ENCODE results near the gene KRTAP5-11.
"Not testable (repeated sequence)": the region's sequence is repeated elsewhere in the genome, so short reads cannot be mapped to it uniquely, and the experiment has no call there.

The KRTAP5-11 gene

DNA sequence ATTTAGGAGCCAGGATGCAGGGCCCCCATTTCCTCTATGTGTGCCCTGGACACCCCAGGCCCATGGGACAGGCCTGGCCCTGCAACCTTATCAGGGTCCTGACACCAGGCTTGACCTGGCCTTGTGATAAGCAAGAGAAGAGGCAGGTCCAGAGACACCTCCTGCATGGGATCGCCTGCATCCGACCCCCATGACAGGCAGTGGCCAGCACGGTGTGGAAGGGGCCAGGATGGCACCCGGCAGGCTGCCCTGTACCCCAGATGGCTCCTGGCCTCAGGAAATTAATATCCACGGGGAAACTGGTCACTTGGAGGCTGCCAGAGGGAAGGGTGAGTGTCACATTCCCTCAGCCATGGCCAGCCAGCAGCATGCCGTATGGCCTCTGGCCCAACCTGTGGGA lies 27.7 kb downstream of the KRTAP5-11 start:
- DNase-seq = no peak

DNA sequence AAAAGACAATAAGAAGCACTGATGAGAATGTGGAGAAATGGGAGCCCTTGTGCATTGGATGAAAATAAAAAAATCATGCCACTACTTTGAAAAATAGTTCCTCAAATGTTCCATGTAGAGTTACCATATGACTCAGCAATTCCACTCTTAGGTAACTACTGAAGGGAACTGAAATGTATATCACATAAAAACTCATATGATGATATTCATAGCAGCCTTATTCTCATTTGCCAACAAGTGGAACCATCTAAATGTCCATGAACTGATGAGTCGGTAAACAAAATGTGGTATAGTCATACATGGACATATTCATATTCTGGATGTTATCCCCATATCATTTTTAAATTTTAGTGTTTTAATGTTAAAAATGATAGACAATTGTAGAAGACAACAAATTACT lies 31.0 kb downstream of the KRTAP5-11 start:
- no peak for DNase-seq

DNA sequence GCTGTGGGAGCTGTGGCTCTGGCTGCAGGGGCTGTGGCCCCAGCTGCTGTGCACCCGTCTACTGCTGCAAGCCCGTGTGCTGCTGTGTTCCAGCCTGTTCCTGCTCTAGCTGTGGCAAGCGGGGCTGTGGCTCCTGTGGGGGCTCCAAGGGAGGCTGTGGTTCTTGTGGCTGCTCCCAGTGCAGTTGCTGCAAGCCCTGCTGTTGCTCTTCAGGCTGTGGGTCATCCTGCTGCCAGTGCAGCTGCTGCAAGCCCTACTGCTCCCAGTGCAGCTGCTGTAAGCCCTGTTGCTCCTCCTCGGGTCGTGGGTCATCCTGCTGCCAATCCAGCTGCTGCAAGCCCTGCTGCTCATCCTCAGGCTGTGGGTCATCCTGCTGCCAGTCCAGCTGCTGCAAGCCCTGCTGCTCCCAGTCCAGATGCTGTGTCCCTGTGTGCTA lies 33.9 kb downstream of the KRTAP5-11 start:
- no peak for DNase-seq

DNA sequence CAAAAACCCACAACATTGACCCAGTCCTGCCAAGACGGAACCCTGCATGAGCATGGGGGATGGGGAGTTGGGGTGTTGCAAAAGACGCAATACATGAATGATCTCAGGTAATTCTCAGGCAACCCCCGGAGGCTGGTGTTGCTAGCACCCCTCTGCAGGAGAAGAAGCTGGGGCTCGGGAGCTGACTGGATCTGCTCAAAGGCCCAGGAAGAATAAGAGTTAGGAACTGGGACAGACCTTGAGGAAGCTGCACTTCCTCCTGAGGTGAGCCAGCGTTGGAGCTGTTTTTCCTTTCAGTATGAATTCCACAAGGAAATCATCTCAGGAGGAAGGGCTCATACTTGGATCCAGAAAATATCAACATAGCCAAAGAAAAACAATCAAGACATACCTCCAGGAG lies 34.6 kb downstream of the KRTAP5-11 start, which contains the start of gene KRTAP5-9:
TSS of gene KRTAP5-9 (plus strand) at position 301 of the 400 bp plus-strand sequence. CDS start 238 bp downstream, outside the sequence.
- DNase-seq = no peak

DNA sequence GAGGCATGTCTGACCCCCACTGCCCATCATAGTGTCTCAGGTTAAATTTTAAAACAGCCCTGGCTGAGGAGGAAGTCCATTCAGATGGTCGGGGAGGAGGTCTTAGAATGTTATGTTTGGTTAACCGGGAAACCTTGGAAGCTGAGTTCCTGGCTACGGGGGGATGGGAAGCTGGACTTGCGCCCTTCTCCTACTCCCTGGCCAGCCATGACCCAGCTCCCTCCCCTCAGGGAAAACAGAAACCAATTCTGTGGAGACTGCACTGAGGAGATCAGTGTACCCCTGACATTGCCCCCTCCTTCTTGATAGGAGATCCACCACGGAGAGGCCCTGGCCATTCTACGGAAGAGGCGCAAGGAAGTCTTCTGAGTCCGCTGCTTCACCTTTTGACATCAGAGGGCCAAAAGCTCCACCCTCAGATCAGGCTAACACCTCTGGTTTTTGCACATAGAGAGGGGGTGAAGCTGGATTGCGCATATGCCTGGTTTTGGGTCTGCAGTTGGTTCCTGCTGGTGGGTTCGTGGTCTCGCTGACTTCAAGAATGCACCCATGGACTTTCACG lies 37.2 kb downstream of the KRTAP5-11 start:
- no peak for DNase-seq

DNA sequence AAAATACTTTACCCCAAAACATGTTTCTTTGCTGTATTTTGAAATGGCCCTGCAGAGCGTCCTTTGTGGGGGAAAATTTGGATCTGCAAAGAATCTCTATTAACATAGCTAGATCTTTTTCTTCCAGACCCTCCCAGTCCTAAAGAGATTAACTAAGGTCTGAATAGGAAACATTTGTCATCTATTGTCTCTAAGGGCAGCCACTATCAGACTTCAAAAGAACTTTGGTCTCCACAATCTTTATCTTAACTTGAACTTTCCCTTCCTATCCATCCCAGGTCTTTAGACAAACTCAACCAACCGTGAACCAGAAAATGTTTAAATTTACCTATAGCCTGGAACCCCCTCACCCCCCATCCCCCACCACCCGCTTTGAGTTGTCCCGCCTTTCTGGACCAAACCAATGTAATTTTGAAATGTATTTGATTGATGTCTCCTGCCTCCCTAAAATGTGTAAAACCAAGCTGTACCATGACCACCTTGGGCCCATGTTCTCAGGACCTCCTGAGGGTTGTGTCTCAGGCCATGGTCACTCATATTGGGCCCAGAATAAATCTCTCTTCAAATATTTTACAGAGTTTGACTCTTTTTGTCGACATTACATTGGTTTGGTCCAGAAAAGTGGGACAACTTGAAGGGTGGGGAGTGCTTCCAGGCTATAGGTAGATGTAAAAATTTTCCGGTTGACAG lies 38.0 kb downstream of the KRTAP5-11 start:
- no peak for DNase-seq

DNA sequence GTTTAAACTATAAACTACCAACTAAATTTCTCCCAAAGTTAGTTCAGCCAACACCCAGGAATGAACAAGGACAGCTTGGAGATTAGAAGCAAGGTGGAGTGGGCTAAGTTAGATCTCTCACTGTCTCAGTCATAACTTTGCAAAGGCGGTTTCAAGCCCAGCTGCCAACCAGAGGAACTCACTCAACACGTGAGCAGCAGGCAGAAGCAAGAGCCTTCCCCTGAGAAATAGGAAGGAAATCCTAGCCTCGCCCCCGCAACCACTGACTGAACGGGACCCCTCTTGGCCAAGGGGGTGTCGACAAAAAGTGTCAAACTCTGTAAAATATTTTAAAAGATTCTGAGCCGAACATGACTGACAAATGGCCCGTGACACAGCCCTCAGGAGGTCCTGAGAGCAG lies 38.8 kb downstream of the KRTAP5-11 start:
- no peak for DNase-seq

DNA sequence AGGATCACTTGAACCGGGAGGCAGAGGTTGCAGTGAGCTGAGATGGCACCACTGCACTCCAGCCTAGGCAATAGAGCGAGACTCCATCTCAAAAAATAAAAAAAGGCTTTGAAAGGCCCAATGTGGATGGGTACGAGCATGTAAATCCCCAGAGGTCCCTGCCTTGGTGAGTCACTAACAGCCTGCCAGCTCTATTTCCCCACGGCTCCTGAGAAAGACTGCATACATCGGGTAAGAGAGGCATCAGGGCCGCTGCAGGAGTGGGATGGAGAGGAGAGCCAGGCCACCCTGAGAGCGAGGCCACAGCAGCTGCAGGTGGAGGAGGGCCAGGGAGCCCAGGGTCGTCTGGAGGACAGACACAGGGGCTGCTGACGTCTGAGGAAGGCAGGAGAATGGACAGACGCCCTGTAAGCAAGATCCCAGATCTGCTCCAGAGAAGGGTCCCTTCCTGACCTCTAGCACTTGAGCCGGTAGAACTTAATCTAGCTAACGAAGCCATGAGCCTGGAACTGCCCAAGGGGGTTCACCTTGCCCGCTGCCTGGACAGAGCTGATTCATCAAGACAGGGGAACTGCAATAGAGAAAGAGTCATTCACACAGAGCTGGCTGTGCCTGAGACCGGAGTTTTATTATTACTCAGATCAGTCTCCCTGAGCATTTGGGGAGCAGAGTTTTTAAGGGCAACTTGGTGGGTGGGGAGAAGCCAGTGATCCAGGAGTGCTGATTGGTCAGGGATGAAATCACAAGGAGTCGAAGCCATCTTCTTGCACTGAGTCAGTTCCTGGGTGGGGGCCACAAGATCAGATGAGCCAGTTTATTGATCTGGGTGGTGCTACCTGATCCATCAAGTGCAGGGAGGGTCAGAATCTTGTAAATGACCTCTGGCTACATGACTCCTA lies 39.5 kb downstream of the KRTAP5-11 start:
- no peak for DNase-seq

DNA sequence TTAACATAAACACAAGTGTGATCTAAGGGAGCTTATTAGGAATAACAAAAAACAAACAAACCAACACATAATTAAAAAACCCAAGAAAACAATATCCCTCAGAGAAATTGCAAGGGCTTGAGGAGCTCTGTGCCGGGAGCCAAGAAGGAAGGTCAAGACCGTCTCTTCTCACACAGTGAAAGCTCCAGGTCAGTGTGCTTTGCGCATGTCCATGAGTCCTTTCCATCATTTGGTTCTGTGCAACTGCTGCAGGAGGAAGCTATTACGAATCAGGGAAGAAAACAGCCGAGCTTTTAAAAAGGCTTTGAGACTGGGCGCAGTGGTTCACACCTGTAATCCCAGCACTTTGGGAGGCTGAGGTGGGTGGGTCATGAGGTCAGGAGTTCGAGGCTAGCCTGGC lies 40.3 kb downstream of the KRTAP5-11 start:
- no peak for DNase-seq

DNA sequence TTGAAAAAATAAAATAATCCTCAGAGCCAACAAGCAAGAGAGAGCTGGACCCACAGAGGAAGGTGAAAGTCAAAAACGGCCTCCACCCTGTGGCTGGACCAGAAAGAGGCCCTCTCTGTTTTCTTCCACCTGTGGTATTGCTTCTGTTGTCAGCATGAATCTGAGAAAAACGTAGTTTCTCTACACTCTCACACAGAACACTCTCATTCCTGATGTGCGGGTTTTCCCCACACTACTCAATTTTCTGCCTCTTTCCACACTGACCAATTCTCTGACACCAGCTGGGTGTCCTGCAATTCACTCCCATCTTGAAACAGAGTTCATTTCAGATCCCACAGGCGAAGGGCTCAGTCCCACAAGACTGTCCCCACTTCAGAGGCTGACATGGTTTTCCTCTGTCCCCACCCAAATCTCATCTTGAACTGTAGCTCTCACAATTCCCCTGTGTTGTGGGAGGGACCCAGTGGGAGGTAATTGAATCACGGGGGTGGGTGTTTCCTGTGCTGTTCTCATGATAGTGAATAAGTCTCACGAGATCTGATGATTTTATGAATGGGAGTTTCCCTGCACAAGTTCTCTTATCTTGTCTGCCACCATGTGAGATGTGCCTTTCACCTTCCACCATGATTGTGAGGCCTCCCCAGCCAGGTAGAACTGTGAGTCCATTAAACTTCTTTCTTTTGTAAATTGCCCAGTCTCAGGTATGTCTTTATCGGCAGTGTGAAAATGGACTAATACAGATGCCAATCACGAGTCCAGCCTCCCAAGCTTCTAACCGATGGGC lies 42.0 kb downstream of the KRTAP5-11 start:
- DNase-seq = not testable (repeated sequence)

DNA sequence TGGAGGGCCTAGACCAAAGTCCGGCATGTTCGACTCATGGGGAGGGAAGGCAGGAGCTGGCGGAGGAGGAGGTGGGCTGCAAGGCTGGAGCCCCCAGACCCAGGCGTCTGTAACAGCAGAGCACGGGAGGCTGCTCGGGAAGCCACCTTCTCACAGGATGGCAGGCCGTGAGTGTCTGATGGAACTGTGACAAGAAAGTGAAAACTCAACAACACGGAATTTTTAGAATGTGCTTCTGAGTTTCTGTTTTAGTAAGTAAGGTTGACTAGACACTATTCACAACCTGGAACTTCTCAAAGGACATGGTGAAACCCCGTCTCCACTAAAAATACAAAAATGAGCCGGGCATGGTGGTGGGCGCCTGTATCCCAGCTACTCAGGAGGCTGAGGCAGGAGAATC lies 42.7 kb downstream of the KRTAP5-11 start:
- DNase-seq = not testable (repeated sequence)

DNA sequence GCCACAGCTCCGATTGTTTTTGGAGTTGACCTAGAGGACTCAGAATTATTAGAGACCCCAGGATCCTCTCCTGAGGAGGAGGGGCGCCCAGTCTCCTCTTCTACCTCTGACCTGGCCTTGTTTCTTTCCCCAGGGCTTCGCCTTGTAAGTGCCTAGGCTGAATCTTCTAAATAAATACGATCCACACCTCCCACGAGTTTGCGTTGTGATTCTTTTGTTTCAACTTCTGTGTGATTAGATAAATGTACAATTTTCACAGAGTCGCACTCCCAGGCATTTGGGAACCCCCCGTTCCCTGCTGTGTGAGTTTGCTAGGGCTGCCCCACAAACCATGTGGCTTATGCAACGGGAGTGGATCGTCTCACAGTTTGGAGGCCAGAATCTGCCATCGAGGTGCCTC lies 43.7 kb downstream of the KRTAP5-11 start:
- no peak for DNase-seq

DNA sequence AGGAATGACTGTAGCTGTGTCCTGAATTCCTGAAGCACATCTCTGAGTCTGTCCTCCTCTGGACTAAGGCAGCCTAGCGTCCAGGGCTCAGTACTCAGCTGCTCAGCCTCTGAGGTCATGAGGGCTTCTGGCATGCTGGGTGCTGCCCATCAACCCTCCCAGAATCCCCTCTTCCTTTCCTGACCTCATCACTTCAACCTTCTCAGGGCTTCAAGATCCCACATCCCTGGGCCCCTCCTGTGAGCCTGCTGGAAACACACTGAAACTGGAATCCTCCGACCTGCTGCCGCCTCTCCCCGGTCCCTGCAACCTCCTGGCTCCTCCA lies 44.0 kb downstream of the KRTAP5-11 start:
- no peak for DNase-seq

DNA sequence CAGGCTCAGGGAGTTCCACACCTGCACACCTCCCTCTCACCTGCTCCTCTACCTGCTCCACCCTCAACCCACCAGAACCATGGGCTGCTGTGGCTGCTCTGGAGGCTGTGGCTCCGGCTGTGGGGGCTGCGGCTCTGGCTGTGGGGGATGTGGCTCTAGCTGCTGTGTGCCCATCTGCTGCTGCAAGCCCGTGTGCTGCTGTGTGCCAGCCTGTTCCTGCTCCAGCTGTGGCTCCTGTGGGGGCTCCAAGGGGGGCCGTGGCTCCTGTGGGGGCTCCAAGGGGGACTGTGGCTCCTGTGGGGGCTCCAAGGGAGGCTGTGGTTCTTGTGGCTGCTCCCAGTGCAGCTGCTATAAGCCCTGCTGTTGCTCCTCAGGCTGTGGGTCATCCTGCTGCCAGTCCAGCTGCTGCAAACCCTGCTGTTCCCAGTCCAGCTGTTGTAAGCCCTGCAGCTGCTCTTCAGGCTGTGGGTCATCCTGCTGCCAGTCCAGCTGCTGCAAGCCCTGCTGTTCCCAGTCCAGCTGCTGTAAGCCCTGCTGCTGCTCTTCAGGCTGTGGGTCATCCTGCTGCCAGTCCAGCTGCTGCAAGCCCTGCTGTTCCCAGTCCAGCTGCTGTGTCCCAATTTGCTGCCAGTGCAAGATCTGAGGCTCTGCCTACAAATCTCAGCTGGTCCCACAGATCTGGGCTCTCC lies 44.6 kb downstream of the KRTAP5-11 start, which contains the start of gene KRTAP5-8:
TSS of gene KRTAP5-8 (plus strand) at position 49 of the 689 bp plus-strand sequence. CDS start at position 80, 31 bp downstream.
- DNase-seq = not testable (repeated sequence)

DNA sequence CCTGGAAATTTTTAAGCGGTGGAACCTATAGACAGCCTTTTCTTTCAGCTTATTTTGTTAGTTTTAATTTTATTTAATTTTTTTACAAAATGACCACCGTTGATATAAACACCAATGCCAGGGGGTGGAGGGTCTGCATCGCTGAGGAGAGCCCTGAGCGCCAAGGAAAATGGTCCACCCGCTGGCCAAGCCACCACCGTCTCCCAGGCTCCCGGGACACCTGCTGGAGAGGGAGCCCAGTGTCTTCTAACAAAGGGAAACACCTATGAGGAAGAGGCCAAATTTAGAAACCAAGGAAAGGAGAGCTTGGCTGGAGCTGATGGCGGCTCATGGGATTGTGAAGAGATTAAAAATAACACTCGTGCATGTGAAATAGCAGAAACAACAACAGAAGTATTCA lies 45.1 kb downstream of the KRTAP5-11 start:
- DNase-seq = no peak

DNA sequence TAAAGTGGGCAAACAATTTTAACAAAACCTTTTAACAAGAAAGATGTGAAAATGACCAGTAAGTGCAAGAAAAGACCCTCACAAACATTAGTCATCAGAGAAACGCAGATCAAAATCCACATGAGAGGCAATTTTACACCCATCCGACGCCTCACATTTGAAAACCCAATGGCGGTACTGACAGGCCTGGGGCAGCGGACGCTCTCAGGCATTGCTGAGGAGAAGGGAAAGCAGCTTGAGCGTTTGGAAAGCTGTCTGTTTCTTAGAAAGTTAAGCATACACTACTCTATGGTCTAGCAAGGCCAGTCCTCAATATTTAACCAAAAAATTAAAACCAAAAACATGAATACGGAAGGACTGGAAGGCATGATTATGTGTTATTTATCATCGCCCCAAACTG lies 46.9 kb downstream of the KRTAP5-11 start:
- no peak for DNase-seq

DNA sequence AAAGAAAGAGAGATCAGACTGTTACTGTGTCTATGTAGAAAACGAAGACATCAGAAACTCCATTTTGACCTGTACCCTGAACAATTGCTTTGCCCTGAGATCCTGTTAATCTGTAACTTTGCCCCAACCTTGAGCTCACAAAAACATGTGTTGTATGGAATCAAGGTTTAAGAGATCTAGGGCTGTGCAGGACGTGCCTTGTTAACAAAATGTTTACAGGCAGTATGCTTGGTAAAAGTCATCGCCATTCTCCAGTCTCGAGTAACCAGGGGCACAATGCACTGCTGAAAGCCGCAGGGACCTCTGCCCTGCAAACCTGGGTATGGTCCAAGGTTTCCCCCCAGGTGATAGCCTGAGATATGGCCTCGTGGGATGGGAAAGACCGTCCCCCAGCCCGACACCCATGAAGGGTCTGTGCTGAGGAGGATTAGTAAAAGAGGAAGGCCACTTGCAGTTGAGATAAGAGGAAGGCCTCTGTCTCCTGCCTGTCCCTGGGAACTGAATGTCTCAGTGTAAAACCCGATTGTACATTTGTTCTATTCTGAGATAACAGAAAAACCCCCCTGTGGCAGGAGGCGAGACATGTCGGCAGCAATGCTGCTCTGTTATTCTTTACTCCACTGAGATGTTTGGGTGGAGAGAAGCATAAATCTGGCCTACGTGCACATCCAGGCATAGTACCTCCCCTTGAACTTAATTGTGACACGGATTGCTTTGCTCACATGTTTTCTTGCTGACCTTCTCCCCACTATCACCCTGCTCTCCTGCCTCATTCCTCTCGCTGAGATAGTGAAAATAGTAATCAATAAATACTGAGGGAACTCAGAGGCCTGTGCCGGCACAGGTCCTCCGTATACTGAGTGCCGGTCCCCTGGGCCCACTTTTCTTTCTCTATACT lies 47.7 kb downstream of the KRTAP5-11 start:
- not testable (repeated sequence) for DNase-seq

DNA sequence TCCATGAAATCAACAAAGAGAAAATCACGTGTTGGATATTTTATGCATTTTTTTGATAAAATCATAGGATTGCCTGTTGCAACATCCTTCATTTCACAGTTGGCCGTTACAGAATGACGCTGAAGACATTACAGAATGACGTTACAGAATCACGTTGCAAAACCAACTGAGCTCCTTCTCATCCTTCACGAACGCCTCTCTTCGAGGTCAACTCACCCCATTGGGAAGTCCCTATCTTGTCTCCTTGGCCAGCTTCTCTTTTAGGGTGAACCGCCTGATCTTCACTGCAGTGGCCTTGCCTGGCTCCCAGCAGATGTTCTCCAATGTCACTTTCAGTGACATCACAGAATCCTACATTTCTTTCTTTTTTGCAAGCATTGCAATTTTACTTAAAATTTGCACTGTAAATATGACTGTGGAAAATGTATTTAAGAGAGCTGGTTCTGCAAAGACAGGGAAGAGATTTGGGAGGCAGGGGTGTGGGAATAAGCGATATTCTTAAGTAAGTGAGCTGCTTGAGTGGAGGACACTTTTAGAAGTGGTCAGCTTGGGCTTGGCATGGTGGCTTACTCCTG lies 50.6 kb downstream of the KRTAP5-11 start:
- no peak for DNase-seq
